Measurements from ENCODE around the gene POLR1G. TPM values are rescaled to one million over a fixed set of nuclear protein-coding genes. Genes with fewer than 3 reads are reported as not detected.

Gene POLR1G
- total RNA-seq, 1 experiment from 2014 or later, result 43.4 TPM

- H3K9me3 Mint-ChIP-seq, result no peaks in the 10 kb centered on the region
- Histone ChIP-seq H3K4me1 (ENCODE audit: insufficient read depth, low read length) (peaks cover 4% of the 10 kb centered on the region; the same call in 1 of the 2 replicates), H2BK12ac (ENCODE audit: insufficient read length, low read depth, low read length) (no peak overlapping the region), H2BK5ac (ENCODE audit: insufficient read length, low read length) (no peak overlapping the region), H3K4me2 (ENCODE audit: insufficient read depth, insufficient read length, low read length) (no peak overlapping the region), H2BK15ac (ENCODE audit: low read depth, low read length) (no peak overlapping the region), H3K79me2 (ENCODE audit: insufficient read depth, low read length) (no peaks in the 10 kb centered on the region; the same call in 1 of the 2 replicates), H3K79me1 (ENCODE audit: insufficient read depth, low read depth, low read length, poor library complexity, severe bottlenecking) (peaks cover 3% of the 10 kb centered on the region), H3K4ac (ENCODE audit: low read depth, low read length) (no peak overlapping the region), H4K91ac (ENCODE audit: insufficient read length, low read depth, low read length) (no peak overlapping the region), H4K20me1 (ENCODE audit: control insufficient read depth, insufficient read depth, insufficient read length) (no peaks in the 10 kb centered on the region), H3K9ac (ENCODE audit: extremely low read depth, insufficient read length, low read length) (no peak overlapping the region), H3K18ac (ENCODE audit: insufficient read length, low read depth, low read length) (no peak overlapping the region), H2BK120ac (ENCODE audit: low read depth, low read length, poor library complexity, severe bottlenecking) (no peak overlapping the region), H2AK5ac (ENCODE audit: insufficient read length, low read length) (no peak overlapping the region), H3K23me2 (ENCODE audit: insufficient read length, low read depth, low read length, poor library complexity, severe bottlenecking) (no peaks in the 10 kb centered on the region), H3K23ac (ENCODE audit: insufficient read length, low read depth, low read length) (no peak overlapping the region), H4K8ac (replicated peaks; ENCODE audit: insufficient read length, low read depth, low read length) (no peak overlapping the region), H3K27me3 (ENCODE audit: insufficient read depth, low read length) (no peaks in the 10 kb centered on the region), H3K14ac (ENCODE audit: insufficient read depth, low read length) (no peak overlapping the region), H3K9me3 (ENCODE audit: control insufficient read depth, low read depth, low read length) (no peaks in the 10 kb centered on the region), H3K27ac (ENCODE audit: insufficient read length, low read depth, low read length) (no peak overlapping the region), H3K56ac (ENCODE audit: insufficient read length, low read depth, low read length) (no peak overlapping the region), H4K5ac (ENCODE audit: insufficient read length, low read depth, low read length) (no peak overlapping the region), H2AFZ (ENCODE audit: low read length) (no peak overlapping the region), H2BK20ac (ENCODE audit: low read depth, low read length, poor library complexity, severe bottlenecking) (no peak overlapping the region), H3T11ph (ENCODE audit: low read length) (no peak overlapping the region)
- peak overlapping the region in 2 of 3 experiments; percentile 67 to 75; a peak in 4 of 7 replicates for H3K27ac Mint-ChIP-seq
- H3K27me3 Mint-ChIP-seq (ENCODE audit: low read depth), result no peaks in the 10 kb centered on the region
- no CpG with 5 or more reads among the region's 4 CpGs for WGBS (ENCODE audit: extremely low coverage, insufficient read length, low lambda C conversion rate)
- DNase-seq, result no peak
- TF ChIP-seq CTCF (conservative IDR thresholded peaks at IDR 0.05), result no peak
- peak overlapping the region in 1 of 2 experiments; percentile 5; a peak in 2 of 5 replicates for H3K4me3 Mint-ChIP-seq
- peaks cover 7 to 16% of the 10 kb centered on the region in 2 experiments for H3K4me1 Mint-ChIP-seq
- H3K36me3 Mint-ChIP-seq (ENCODE audit: insufficient read depth in 1 of 3, low read depth in 3 of 3), result peaks cover 16 to 35% (median 32%) of the 10 kb centered on the region in 3 experiments; a peak in 6 of 7 replicates
Observed at GRCh38 chr19:45368127-45368526, 38.3 kb upstream of the POLR1G start.
